ENCODE results near the gene OAS1. TPM values are rescaled to one million over a fixed set of nuclear protein-coding genes. Genes with fewer than 3 reads are reported as not detected.

OAS1 gene
- total and polyA plus RNA-seq, 9 of the 15 experiments (the other 6 are each of a cell fraction or from before 2014, with no cell fraction given) = 0.06 to 0.25 TPM; not detected in 7

DNA sequence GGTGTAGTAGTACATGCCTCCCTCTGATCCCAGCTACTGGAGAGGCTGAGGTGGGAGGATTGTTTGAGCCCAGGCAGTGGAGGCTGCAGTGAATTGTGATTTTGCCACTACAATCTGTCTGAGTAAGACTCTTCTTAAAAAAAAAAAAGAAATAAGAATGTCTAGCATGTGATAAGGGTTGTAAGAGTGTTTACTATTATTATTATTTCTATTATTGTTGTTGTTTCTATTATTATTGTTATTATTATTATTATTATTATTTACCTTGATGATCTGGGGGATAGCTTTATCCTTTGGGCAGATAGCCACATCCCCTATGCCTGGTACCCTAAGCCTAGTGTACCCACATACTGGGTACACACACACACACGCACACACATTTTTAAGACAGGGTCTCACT is 35.8 kb downstream of the OAS1 start (continued):
- TF ChIP-seq, protein P1, sequence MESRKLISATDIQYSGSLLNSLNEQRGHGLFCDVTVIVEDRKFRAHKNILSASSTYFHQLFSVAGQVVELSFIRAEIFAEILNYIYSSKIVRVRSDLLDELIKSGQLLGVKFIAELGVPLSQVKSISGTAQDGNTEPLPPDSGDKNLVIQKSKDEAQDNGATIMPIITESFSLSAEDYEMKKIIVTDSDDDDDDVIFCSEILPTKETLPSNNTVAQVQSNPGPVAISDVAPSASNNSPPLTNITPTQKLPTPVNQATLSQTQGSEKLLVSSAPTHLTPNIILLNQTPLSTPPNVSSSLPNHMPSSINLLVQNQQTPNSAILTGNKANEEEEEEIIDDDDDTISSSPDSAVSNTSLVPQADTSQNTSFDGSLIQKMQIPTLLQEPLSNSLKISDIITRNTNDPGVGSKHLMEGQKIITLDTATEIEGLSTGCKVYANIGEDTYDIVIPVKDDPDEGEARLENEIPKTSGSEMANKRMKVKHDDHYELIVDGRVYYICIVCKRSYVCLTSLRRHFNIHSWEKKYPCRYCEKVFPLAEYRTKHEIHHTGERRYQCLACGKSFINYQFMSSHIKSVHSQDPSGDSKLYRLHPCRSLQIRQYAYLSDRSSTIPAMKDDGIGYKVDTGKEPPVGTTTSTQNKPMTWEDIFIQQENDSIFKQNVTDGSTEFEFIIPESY (CRISPR knock-in tag; IDR thresholded peaks at IDR 0.05) = no peak

DNA sequence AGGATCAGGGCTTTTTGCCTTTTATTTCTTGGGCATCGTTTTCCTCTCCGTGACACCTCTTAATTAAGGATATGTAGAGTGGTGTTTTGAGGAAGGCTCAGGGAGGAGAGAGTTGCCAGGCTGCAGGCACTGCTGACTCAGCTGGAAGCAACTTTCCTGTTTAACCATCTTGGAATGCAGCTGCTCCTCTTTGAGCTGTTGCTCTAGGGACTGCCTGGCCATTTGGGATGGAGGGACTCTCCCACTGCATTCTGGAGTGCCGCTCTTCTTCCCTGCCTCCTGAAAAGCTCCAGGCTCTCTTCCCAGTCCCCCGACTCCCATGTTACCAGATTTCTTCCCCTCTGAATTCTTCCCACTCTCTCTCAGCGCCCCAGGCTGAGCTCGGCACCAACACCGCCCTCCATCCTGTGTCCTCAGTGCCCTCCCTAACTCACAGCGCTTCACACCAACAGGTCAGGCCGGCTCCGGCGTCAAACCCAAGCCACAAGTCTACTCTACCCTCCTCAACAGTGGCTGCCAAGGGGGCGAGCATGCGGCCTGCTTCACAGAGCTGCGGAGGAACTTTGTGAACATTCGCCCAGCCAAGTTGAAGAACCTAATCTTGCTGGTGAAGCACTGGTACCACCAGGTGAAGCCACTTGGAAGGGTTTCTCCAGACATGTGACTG is 37.4 kb downstream of the OAS1 start:
- peaks cover 3 to 29% of the 10 kb centered on the region in 2 experiments; a peak in 3 of 5 replicates for H3K27me3 ChIP-seq (ENCODE audit: control insufficient read depth in 2 of 2, insufficient read depth in 2 of 2, low read length in 2 of 2)
- peak; percentile 69 for TF ChIP-seq ZNF316 (IDR thresholded peaks at IDR 0.05)
- peak; percentile 70 for TF ChIP-seq MAFG (tag; conservative IDR thresholded peaks at IDR 0.05)
- TF ChIP-seq C11orf30 (IDR thresholded peaks at IDR 0.05; ENCODE audit: low read depth) = peak; percentile 71; the same call in 1 of the 2 replicates
- peak; percentile 59; the same call in 1 of the 2 replicates for TF ChIP-seq MAFF (IDR thresholded peaks at IDR 0.05; ENCODE audit: low read length)
- peak; percentile 75 for TF ChIP-seq MAFK (IDR thresholded peaks at IDR 0.05; ENCODE audit: low read length)
- TF ChIP-seq BDP1 (IDR thresholded peaks at IDR 0.05; ENCODE audit: insufficient read depth, insufficient read length) = no peak
- TF ChIP-seq, protein P2, sequence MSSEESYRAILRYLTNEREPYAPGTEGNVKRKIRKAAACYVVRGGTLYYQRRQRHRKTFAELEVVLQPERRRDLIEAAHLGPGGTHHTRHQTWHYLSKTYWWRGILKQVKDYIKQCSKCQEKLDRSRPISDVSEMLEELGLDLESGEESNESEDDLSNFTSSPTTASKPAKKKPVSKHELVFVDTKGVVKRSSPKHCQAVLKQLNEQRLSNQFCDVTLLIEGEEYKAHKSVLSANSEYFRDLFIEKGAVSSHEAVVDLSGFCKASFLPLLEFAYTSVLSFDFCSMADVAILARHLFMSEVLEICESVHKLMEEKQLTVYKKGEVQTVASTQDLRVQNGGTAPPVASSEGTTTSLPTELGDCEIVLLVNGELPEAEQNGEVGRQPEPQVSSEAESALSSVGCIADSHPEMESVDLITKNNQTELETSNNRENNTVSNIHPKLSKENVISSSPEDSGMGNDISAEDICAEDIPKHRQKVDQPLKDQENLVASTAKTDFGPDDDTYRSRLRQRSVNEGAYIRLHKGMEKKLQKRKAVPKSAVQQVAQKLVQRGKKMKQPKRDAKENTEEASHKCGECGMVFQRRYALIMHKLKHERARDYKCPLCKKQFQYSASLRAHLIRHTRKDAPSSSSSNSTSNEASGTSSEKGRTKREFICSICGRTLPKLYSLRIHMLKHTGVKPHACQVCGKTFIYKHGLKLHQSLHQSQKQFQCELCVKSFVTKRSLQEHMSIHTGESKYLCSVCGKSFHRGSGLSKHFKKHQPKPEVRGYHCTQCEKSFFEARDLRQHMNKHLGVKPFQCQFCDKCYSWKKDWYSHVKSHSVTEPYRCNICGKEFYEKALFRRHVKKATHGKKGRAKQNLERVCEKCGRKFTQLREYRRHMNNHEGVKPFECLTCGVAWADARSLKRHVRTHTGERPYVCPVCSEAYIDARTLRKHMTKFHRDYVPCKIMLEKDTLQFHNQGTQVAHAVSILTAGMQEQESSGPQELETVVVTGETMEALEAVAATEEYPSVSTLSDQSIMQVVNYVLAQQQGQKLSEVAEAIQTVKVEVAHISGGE (CRISPR knock-in tag; IDR thresholded peaks at IDR 0.05) = no peak
- FAIRE-seq = no peak
- no peak overlapping the region for H3K27ac ChIP-seq (ENCODE audit: extremely low read depth, low read depth, low read length)
- no peak overlapping the region for H2AFZ ChIP-seq (ENCODE audit: low read depth, low read length)
- in situ Hi-C loops (cut with MboI) (no loop called here), intact Hi-C loops (cut with micrococcal nuclease) (no loop called here)
- WGBS (ENCODE audit: insufficient coverage, low coverage, missing lambda C conversion rate) = 5% methylated on average over 15 of the region's 15 CpGs
- ATAC-seq = no peak
- DNase-seq (ENCODE audit: extremely low read depth in 1 of 4, low spot score in 3 of 4) = no peak
- H3K4me3 ChIP-seq = no peak overlapping the region
- no peaks in the 10 kb centered on the region for H3K9me1 ChIP-seq (ENCODE audit: control insufficient read depth, insufficient read depth, low read length)
- ChIA-PET POLR2A (no interaction called here), CTCF (ENCODE audit: low intra/inter-chr PET ratio) (no interaction called here)
- no peaks in the 10 kb centered on the region for H3K9me3 ChIP-seq (replicated peaks; ENCODE audit: control insufficient read depth, insufficient read depth, low read depth, low read length)
- no peaks in the 10 kb centered on the region for H3K36me3 ChIP-seq (ENCODE audit: control insufficient read depth, insufficient read depth, low read length)
- BruUV-seq (replicated peaks) = no TSS peak
- no peaks in the 10 kb centered on the region for H3K4me1 ChIP-seq (replicated peaks in 1 of 2; ENCODE audit: control insufficient read depth in 2 of 2, insufficient read depth in 2 of 2, low read length in 2 of 2)
- no peaks in the 10 kb centered on the region for H3K79me2 ChIP-seq (ENCODE audit: control insufficient read depth, insufficient read depth, low read length)
- H4K20me1 ChIP-seq (replicated peaks; ENCODE audit: control insufficient read depth, insufficient read depth, low read length) = 0 out of 2 replicates have a peak, but pooled peaks cover 3% of the 10 kb centered on the region
- no peak overlapping the region for H3K9ac ChIP-seq (ENCODE audit: insufficient read depth in 1 of 2, low read depth in 2 of 2, low read length in 2 of 2)
- no peak overlapping the region for H3K4me2 ChIP-seq (ENCODE audit: insufficient read depth, low read length)
